AG04450 (cell line): ENCODE data around the gene DHRS12. TPM values are rescaled to one million over a fixed set of nuclear protein-coding genes. Genes with fewer than 3 reads are reported as not detected.
A peak's percentile ranks its signal among the peaks of the same experiment; 100 is the strongest.

Experiments
- CTCF ChIA-PET: fragments of 300-600, 350-600 bp; formaldehyde crosslinking; extraction: SDS; loops from one replicate; lab custom pipeline; 2022; ENCODE audit warnings: antibody characterized with exemption, inconsistent platforms; lab: Charles Lee
- POLR2A ChIA-PET: fragments of 350-600 bp; formaldehyde crosslinking; extraction: SDS; loops from one replicate; lab custom pipeline; 2021; ENCODE audit warnings: antibody characterized with exemption, inconsistent platforms; lab: Yijun Ruan, JAX
- DNase-seq: peaks from one replicate; pipeline ENCODE4 v3.0.0-alpha.2; 2011; ENCODE audit warnings: low read depth, low spot score
- H3K27ac ChIP-seq: one replicate; pipeline ENCODE4 v1.5.1; 2012; ENCODE audit warnings: low read depth, low read length, control low read depth
- H3K27me3 ChIP-seq: one replicate; pipeline ENCODE4 v1.6.0; 2012; ENCODE audit warnings: low read length; ENCODE audit not compliant: control insufficient read depth, insufficient read depth
- H3K4me3 ChIP-seq: 2 replicates; pipeline ENCODE4 v1.5.1; 2011; ENCODE audit warnings: mild to moderate bottlenecking, low read depth, low read length, control low read depth
- H3K9me3 ChIP-seq: 2 replicates; pipeline ENCODE4 v1.5.1; 2012; ENCODE audit warnings: low read length; ENCODE audit not compliant: control insufficient read depth, insufficient read depth
- CTCF ChIP-seq: IDR thresholded peaks from 2 replicates; pipeline ENCODE4 v1.5.1; 2011; ENCODE audit warnings: low read depth, low read length, control low read depth, inconsistent platforms
- polyA plus RNA-seq: library from polyadenylated mRNA; depleted of rRNA; stranded (reverse); fragments of >200 nt; gene quantifications from 2 replicates; pipeline ENCODE4 v1.2.3, GENCODE V29; 2011

Gene DHRS12
- polyA plus RNA-seq, 1 experiment: 3.7 TPM

- Histone ChIP-seq H3K27ac (no peak overlapping the region), H3K9me3 (no peaks in the 10 kb centered on the region; the same call in 1 of the 2 replicates), H3K27me3 (no peaks in the 10 kb centered on the region), H3K4me3 (no peak overlapping the region)
- ChIA-PET CTCF (no interaction called here), POLR2A (no interaction called here)
- no peak for DNase-seq
- no peak for TF ChIP-seq CTCF
Observed at GRCh38 chr13:51769455-51770127, 34.4 kb downstream of the DHRS12 start.

GRCh38 chr13:51768976-51769375 is 35.0 kb downstream of the DHRS12 start:
- CTCF ChIA-PET: no interaction called here
- H3K4me3 ChIP-seq: no peak overlapping the region
- no peaks in the 10 kb centered on the region; the same call in 1 of the 2 replicates for H3K9me3 ChIP-seq
- no peak for TF ChIP-seq CTCF
- H3K27ac ChIP-seq: no peak overlapping the region
- no peak for DNase-seq
- no peaks in the 10 kb centered on the region for H3K27me3 ChIP-seq
- POLR2A ChIA-PET: no interaction called here

- DNase-seq: no peak
- no peak for TF ChIP-seq CTCF
Observed at GRCh38 chr13:51768378-51768921, 35.5 kb downstream of the DHRS12 start.

GRCh38 chr13:51767100-51767499 is 36.9 kb downstream of the DHRS12 start:
- CTCF ChIA-PET: interaction anchor here (1.0 kb wide), 1 partner anchor 47 kb away, joined by 3 read pairs; no protein-coding TSS in a partner anchor
- POLR2A ChIA-PET: no interaction called here
- Histone ChIP-seq H3K27ac (no peak overlapping the region), H3K27me3 (no peaks in the 10 kb centered on the region), H3K4me3 (no peak overlapping the region), H3K9me3 (no peaks in the 10 kb centered on the region; the same call in 1 of the 2 replicates)
- no peak for DNase-seq
- TF ChIP-seq CTCF: no peak

More at GRCh38 chr13:51768378-51768921, 35.5 kb downstream of the DHRS12 start:
- Histone ChIP-seq H3K27me3 (no peaks in the 10 kb centered on the region), H3K4me3 (no peak overlapping the region), H3K9me3 (no peaks in the 10 kb centered on the region; the same call in 1 of the 2 replicates), H3K27ac (no peak overlapping the region)
- CTCF ChIA-PET: no interaction called here
- POLR2A ChIA-PET: no interaction called here

- POLR2A ChIA-PET: interaction anchor here (0.6 to 1.7 kb wide), 3 partner anchors 118 to 312 kb away, joined by 4 to 15 read pairs (median 9); partner anchors contain the start of gene INTS6
- DNase-seq: no peak
- peak overlapping the region; percentile 83 for H3K27ac ChIP-seq
- H3K4me3 ChIP-seq: peak overlapping the region; percentile 39
- CTCF ChIA-PET: interaction anchor here (1.5 kb wide), 2 partner anchors 33 to 320 kb away, joined by 3 to 5 read pairs; no protein-coding TSS in a partner anchor
- H3K9me3 ChIP-seq: no peaks in the 10 kb centered on the region; the same call in 1 of the 2 replicates
- no peak for TF ChIP-seq CTCF
- no peaks in the 10 kb centered on the region for H3K27me3 ChIP-seq
Observed at GRCh38 chr13:51765142-51765515, 38.8 kb downstream of the DHRS12 start.
